GM04503 (cell line): Measurements from ENCODE around the gene DLG2.
"Not testable (repeated sequence)": the region's sequence is repeated elsewhere in the genome, so short reads cannot be mapped to it uniquely, and the experiment has no call there.

ENCODE experiments used
- DNase-seq: peaks from one replicate; pipeline ENCODE4 v3.0.0-alpha.2; 2012; ENCODE audit warnings: low read depth

The DLG2 gene

GRCh38 chr11:83635166-83635565 is 1992.0 kb downstream of the DLG2 start:
- no peak for DNase-seq

- no peak for DNase-seq
Observed at GRCh38 chr11:83630211-83630610, 1996.9 kb downstream of the DLG2 start.

- DNase-seq = no peak
Observed at GRCh38 chr11:83629775-83630174, 1997.4 kb downstream of the DLG2 start.

GRCh38 chr11:83628622-83629355 is 1998.4 kb downstream of the DLG2 start:
- no peak for DNase-seq

- no peak for DNase-seq
Observed at GRCh38 chr11:83625336-83625735, 2001.8 kb downstream of the DLG2 start.

GRCh38 chr11:83617671-83618070 is 2009.5 kb downstream of the DLG2 start:
- DNase-seq = no peak

- no peak for DNase-seq
Observed at GRCh38 chr11:83613767-83614121, 2013.4 kb downstream of the DLG2 start.

- no peak for DNase-seq
Observed at GRCh38 chr11:83612891-83613766, 2014.0 kb downstream of the DLG2 start.

GRCh38 chr11:83611600-83611999 is 2015.5 kb downstream of the DLG2 start:
- DNase-seq = no peak

- DNase-seq = no peak
Observed at GRCh38 chr11:83611031-83611430, 2016.1 kb downstream of the DLG2 start.

- DNase-seq = no peak
Observed at GRCh38 chr11:83609191-83609590, 2018.0 kb downstream of the DLG2 start.

GRCh38 chr11:83608571-83608970 is 2018.6 kb downstream of the DLG2 start:
- DNase-seq = no peak

GRCh38 chr11:83601914-83602527 is 2025.1 kb downstream of the DLG2 start:
- no peak for DNase-seq

- DNase-seq = no peak
Observed at GRCh38 chr11:83601201-83601913, 2025.8 kb downstream of the DLG2 start.

- no peak for DNase-seq
Observed at GRCh38 chr11:83600661-83601060, 2026.5 kb downstream of the DLG2 start.

GRCh38 chr11:83599066-83599465 is 2028.1 kb downstream of the DLG2 start:
- DNase-seq = no peak

- not testable (repeated sequence) for DNase-seq
Observed at GRCh38 chr11:83587797-83588196, 2039.3 kb downstream of the DLG2 start.

GRCh38 chr11:83583757-83584366 is 2043.3 kb downstream of the DLG2 start:
- peak; percentile 51 for DNase-seq

- DNase-seq = no peak
Observed at GRCh38 chr11:83574519-83574918, 2052.6 kb downstream of the DLG2 start.

- no peak for DNase-seq
Observed at GRCh38 chr11:83572581-83573496, 2054.3 kb downstream of the DLG2 start.

GRCh38 chr11:83571302-83571701 is 2055.8 kb downstream of the DLG2 start:
- no peak for DNase-seq
